ENCODE results near the gene ANO1.

Gene ANO1

GRCh38 chr11:70054004-70054403 is 24.1 kb upstream of the ANO1 start:
- no peak for DNase-seq

GRCh38 chr11:70055444-70055843 is 22.7 kb upstream of the ANO1 start:
- no peak for DNase-seq

- DNase-seq, result no peak
Measured at GRCh38 chr11:70057080-70057479, 21.0 kb upstream of the ANO1 start.

- no peak for DNase-seq
Measured at GRCh38 chr11:70059971-70060370, 18.1 kb upstream of the ANO1 start.

- no peak for DNase-seq
Measured at GRCh38 chr11:70060611-70061293, 17.4 kb upstream of the ANO1 start.

- no peak for DNase-seq
Measured at GRCh38 chr11:70061734-70062133, 16.4 kb upstream of the ANO1 start.

GRCh38 chr11:70063121-70063520 is 15.0 kb upstream of the ANO1 start:
- DNase-seq, result no peak

GRCh38 chr11:70063555-70063954 is 14.6 kb upstream of the ANO1 start:
- no peak for DNase-seq

GRCh38 chr11:70064008-70064725 is 13.9 kb upstream of the ANO1 start:
- DNase-seq, result no peak

GRCh38 chr11:70064726-70065317 is 13.3 kb upstream of the ANO1 start:
- DNase-seq, result no peak

- DNase-seq, result no peak
Measured at GRCh38 chr11:70065318-70066135, 12.6 kb upstream of the ANO1 start.

GRCh38 chr11:70066136-70066520 is 12.0 kb upstream of the ANO1 start:
- no peak for DNase-seq

GRCh38 chr11:70066628-70067027 is 11.5 kb upstream of the ANO1 start:
- no peak for DNase-seq

GRCh38 chr11:70067036-70067435 is 11.1 kb upstream of the ANO1 start:
- no peak for DNase-seq

- DNase-seq, result no peak
Measured at GRCh38 chr11:70067591-70068341, 10.4 kb upstream of the ANO1 start.

GRCh38 chr11:70068345-70068744 is 9.8 kb upstream of the ANO1 start:
- no peak for DNase-seq

GRCh38 chr11:70068950-70069349 is 9.2 kb upstream of the ANO1 start:
- DNase-seq, result no peak

GRCh38 chr11:70070706-70071105 is 7.4 kb upstream of the ANO1 start:
- no peak for DNase-seq

GRCh38 chr11:70071996-70072395 is 6.1 kb upstream of the ANO1 start:
- DNase-seq, result no peak

GRCh38 chr11:70072461-70072860 is 5.7 kb upstream of the ANO1 start:
- no peak for DNase-seq

- DNase-seq, result no peak
Measured at GRCh38 chr11:70072861-70073755, 5.0 kb upstream of the ANO1 start.
